Lower lobe of right lung (tissue), 2 donors: ENCODE data around the gene UHRF2. TPM values are rescaled to one million over a fixed set of nuclear protein-coding genes. Genes with fewer than 3 reads are reported as not detected.

Experiments
- ATAC-seq, 2 donors: fragments of 200-7000 bp; cut with Tn5 transposase; one replicate each; pipeline ENCODE4 v1.9.1; 2020 to 2022; ENCODE audit warnings: mild to moderate bottlenecking in 2 of 2, moderate library complexity in 2 of 2
- DNase-seq: peaks from one replicate; pipeline ENCODE4 v3.0.0-alpha.2; 2020
- H3K27ac ChIP-seq: fragments of 200-600 bp; one replicate; pipeline ENCODE4 v1.8.0; 2022
- H3K27me3 ChIP-seq: fragments of 200-600 bp; one replicate; pipeline ENCODE4 v1.8.0; 2022; ENCODE audit warnings: low read depth
- H3K36me3 ChIP-seq: fragments of 200-600 bp; one replicate; pipeline ENCODE4 v1.8.0; 2022; ENCODE audit warnings: mild to moderate bottlenecking
- H3K4me1 ChIP-seq: fragments of 200-600 bp; one replicate; pipeline ENCODE4 v1.8.0; 2022
- H3K4me3 ChIP-seq: fragments of 200-600 bp; one replicate; pipeline ENCODE4 v1.8.0; 2022; ENCODE audit warnings: mild to moderate bottlenecking
- H3K9me3 ChIP-seq: fragments of 200-600 bp; one replicate; pipeline ENCODE4 v1.8.0; 2022
- intact Hi-C: fragments of 100-400 bp; cut with DNase I; formaldehyde crosslinking; loops from one replicate; pipeline ENCODE4 v1.11.0; 2022
- total RNA-seq: library from RNA; stranded (reverse); fragmentation: NEBNext Ultra II Directional; extraction: Animal tissue kit (Norgen Biotek cat#: 25700); gene quantifications from one replicate; pipeline ENCODE4 v1.2.1, GENCODE V29; 2021
- TF ChIP-seq, protein P1 (sequence below): fragments of 200-600 bp; IDR thresholded peaks from one replicate; pipeline ENCODE4 v1.8.0; 2022; ENCODE audit warnings: antibody characterized with exemption, mild to moderate bottlenecking
- donor health status: DM: no; HTN: yes; CAD: no; lungs with severe emphysema.

The UHRF2 gene
- total RNA-seq, 1 donor from 2014 or later, result 43.8 TPM

- intact Hi-C loops, result no loop called here
- no peak overlapping the region for H3K27ac ChIP-seq
- H3K4me1 ChIP-seq, result peaks cover 10% of the 10 kb centered on the region
- ATAC-seq, result peak; percentile 31 to 61
- peaks cover 11% of the 10 kb centered on the region for H3K36me3 ChIP-seq
- no peak for DNase-seq
- H3K4me3 ChIP-seq, result no peak overlapping the region
- TF ChIP-seq, protein P1, sequence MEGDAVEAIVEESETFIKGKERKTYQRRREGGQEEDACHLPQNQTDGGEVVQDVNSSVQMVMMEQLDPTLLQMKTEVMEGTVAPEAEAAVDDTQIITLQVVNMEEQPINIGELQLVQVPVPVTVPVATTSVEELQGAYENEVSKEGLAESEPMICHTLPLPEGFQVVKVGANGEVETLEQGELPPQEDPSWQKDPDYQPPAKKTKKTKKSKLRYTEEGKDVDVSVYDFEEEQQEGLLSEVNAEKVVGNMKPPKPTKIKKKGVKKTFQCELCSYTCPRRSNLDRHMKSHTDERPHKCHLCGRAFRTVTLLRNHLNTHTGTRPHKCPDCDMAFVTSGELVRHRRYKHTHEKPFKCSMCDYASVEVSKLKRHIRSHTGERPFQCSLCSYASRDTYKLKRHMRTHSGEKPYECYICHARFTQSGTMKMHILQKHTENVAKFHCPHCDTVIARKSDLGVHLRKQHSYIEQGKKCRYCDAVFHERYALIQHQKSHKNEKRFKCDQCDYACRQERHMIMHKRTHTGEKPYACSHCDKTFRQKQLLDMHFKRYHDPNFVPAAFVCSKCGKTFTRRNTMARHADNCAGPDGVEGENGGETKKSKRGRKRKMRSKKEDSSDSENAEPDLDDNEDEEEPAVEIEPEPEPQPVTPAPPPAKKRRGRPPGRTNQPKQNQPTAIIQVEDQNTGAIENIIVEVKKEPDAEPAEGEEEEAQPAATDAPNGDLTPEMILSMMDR, result no peak
- no peaks in the 10 kb centered on the region for H3K27me3 ChIP-seq
- H3K9me3 ChIP-seq, result no peaks in the 10 kb centered on the region
These were observed 16.2 kb downstream of the UHRF2 start for GRCh38 chr9:6428940-6429889.

GRCh38 chr9:6431038-6431437, 18.0 kb downstream of the UHRF2 start:
- H3K36me3 ChIP-seq, result peaks cover 9% of the 10 kb centered on the region
- no peak overlapping the region for H3K27ac ChIP-seq
- peaks cover 10% of the 10 kb centered on the region for H3K4me1 ChIP-seq
- DNase-seq (no peak), ATAC-seq (no peak)
- H3K27me3 ChIP-seq, result no peaks in the 10 kb centered on the region
- H3K9me3 ChIP-seq, result no peaks in the 10 kb centered on the region
- H3K4me3 ChIP-seq, result no peak overlapping the region
- TF ChIP-seq, protein P1, result no peak
- intact Hi-C loops, result no loop called here

- ATAC-seq (no peak), DNase-seq (no peak)
- Histone ChIP-seq H3K4me1 (peaks cover 10% of the 10 kb centered on the region), H3K27ac (no peak overlapping the region), H3K36me3 (peaks cover 14% of the 10 kb centered on the region), H3K4me3 (no peak overlapping the region), H3K9me3 (no peaks in the 10 kb centered on the region), H3K27me3 (no peaks in the 10 kb centered on the region)
- TF ChIP-seq, protein P1, result no peak
- intact Hi-C loops, result no loop called here
These were observed 20.4 kb downstream of the UHRF2 start for GRCh38 chr9:6433410-6433809.

- Histone ChIP-seq H3K27ac (no peak overlapping the region), H3K27me3 (no peaks in the 10 kb centered on the region), H3K36me3 (peaks cover 12% of the 10 kb centered on the region), H3K9me3 (no peaks in the 10 kb centered on the region), H3K4me1 (peaks cover 13% of the 10 kb centered on the region), H3K4me3 (no peak overlapping the region)
- intact Hi-C loops, result no loop called here
- DNase-seq (no peak), ATAC-seq (no peak)
- TF ChIP-seq, protein P1, result no peak
These were observed 26.2 kb downstream of the UHRF2 start for GRCh38 chr9:6439051-6439703.

DNA sequence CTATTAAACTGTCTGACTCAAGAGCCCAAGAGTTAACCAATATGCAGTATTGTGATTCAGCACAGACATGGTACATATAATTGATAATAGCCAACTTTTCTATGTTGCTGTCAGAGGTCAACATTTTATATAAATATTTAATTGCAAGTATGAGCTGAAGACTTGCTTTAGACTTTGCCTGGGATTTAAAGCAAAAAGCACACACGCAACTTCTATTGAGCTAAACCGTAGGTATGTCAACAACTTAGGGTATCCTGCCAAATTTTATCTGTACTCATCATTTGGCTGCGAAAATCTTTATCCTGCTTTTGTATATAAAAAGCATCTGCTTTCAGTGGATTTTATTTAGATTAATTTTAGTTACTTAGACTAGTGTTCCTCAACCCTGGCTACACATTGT, 27.4 kb downstream of the UHRF2 start:
- ATAC-seq, result no peak
- intact Hi-C loops, result no loop called here
- no peaks in the 10 kb centered on the region for H3K27me3 ChIP-seq
- no peaks in the 10 kb centered on the region for H3K9me3 ChIP-seq
- peaks cover 18% of the 10 kb centered on the region for H3K4me1 ChIP-seq
- H3K27ac ChIP-seq, result no peak overlapping the region
- H3K36me3 ChIP-seq, result peaks cover 5% of the 10 kb centered on the region
- no peak for DNase-seq
- TF ChIP-seq, protein P1, result no peak
- H3K4me3 ChIP-seq, result no peak overlapping the region
